ENCODE data around the gene MYMK.
A peak's percentile ranks its signal among the peaks of the same experiment; 100 is the strongest.

Gene MYMK

DNA sequence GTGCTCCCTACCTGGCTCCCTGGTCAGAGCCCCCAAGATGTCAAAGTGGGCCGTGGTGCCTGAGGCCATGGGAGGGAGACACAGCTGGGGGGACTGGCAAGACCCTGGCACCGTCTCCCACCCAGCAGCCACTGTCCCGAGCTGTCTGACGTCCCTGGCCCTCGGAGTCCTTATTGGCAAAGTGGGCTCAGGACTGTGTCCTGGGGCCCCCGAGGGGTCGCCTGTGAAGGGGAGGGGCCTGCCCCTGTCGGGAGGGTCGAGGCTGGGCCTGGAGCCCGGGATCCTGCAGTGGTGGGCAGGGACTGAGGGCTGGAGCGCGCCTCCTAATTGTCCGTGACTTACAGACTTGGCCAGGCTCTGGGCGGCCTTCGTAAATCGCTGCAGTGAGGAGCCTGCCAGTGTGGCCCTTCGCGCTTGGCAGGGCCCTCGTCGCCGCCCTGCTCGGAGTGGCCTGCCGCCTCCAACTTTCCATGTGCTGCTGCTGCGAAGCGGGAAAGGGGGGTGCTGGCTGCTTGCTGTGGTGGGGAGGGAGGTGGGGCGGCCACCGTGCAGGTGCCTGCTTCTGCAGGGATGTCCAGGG is 13.7 kb downstream of the MYMK start:
- TF ChIP-seq FOXP2 (optimal IDR thresholded peaks at IDR 0.05; ENCODE audit: control extremely low read depth, extremely low read length, insufficient read depth), result no peak
- TF ChIP-seq POLR2AphosphoS5 (IDR thresholded peaks at IDR 0.05; ENCODE audit: borderline replicate concordance, low read depth, low read length), result no peak
- TF ChIP-seq EZH2 (IDR thresholded peaks at IDR 0.05), result no peak
- no peaks in the 10 kb centered on the region for H3K9me3 ChIP-seq (ENCODE audit: low read depth, low read length)
- H3K36me3 ChIP-seq (ENCODE audit: insufficient read depth, low read length), result no peaks in the 10 kb centered on the region
- H3K9ac ChIP-seq (ENCODE audit: insufficient read length), result no peak overlapping the region
- no peak overlapping the region for H3K4me3 ChIP-seq
- H3K27ac ChIP-seq, result no peak overlapping the region
- DNase-seq (ENCODE audit: low read depth, low spot score), result no peak

GRCh38 chr9:133509179-133510083 is 15.3 kb downstream of the MYMK start:
- no peak for DNase-seq (ENCODE audit: low read depth, low spot score)
- H3K4me3 ChIP-seq, result peak overlapping the region; percentile 49

GRCh38 chr9:133508046-133508445 is 16.7 kb downstream of the MYMK start:
- H3K9ac ChIP-seq (ENCODE audit: insufficient read length), result no peak overlapping the region
- H3K4me3 ChIP-seq, result no peak overlapping the region
- DNase-seq (ENCODE audit: low read depth, low spot score), result no peak
- no peaks in the 10 kb centered on the region for H3K9me3 ChIP-seq (ENCODE audit: low read depth, low read length)
- no peak for TF ChIP-seq EZH2 (IDR thresholded peaks at IDR 0.05)
- TF ChIP-seq FOXP2 (optimal IDR thresholded peaks at IDR 0.05; ENCODE audit: control extremely low read depth, extremely low read length, insufficient read depth), result no peak
- TF ChIP-seq POLR2AphosphoS5 (IDR thresholded peaks at IDR 0.05; ENCODE audit: borderline replicate concordance, low read depth, low read length), result no peak
- H3K27ac ChIP-seq, result no peak overlapping the region
- no peaks in the 10 kb centered on the region for H3K36me3 ChIP-seq (ENCODE audit: insufficient read depth, low read length)

More at GRCh38 chr9:133509179-133510083, 15.3 kb downstream of the MYMK start:
- H3K9ac ChIP-seq (ENCODE audit: insufficient read length), result peak overlapping the region; percentile 53
- H3K27ac ChIP-seq, result peak overlapping the region; percentile 16; the same call in 1 of the 2 replicates
- H3K36me3 ChIP-seq (ENCODE audit: insufficient read depth, low read length), result no peaks in the 10 kb centered on the region
- H3K9me3 ChIP-seq (ENCODE audit: low read depth, low read length), result no peaks in the 10 kb centered on the region
- TF ChIP-seq EZH2 (IDR thresholded peaks at IDR 0.05), result no peak
- TF ChIP-seq FOXP2 (optimal IDR thresholded peaks at IDR 0.05; ENCODE audit: control extremely low read depth, extremely low read length, insufficient read depth), result no peak
- no peak for TF ChIP-seq POLR2AphosphoS5 (IDR thresholded peaks at IDR 0.05; ENCODE audit: borderline replicate concordance, low read depth, low read length)

DNA sequence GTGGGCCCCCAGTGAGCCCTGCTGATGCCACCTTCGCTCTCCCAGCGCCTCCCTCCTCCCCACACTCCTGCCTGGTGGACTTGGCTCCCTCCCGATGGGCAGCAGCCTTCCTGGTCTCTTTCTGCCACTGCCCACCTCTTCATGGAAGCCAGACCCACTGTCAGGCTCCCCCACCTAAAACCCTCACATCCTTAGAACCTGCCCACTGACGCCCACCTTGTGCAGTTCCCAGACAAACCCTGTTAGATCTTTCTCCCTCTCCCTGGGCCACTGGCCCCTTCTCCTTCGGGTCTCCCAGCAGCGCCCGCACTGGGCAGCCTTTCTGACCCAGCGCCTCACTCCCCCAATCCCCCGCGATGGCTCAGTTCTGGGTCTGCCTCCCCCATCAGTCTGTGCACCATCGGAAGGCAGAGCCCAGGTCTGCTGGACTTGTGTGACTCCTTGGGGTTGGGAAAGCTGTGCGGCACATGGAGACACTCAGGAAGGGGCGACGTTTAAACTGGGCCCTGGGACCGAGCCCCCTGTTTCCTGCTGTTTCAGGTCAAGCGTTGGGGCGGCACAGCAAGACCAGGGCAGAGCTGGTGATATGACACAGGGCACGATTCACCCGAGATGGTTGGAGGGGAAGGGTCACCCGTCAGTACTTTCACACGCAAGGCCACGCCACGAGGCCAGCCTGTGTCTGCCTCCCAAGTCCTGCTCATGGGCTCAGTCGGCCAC is 17.4 kb downstream of the MYMK start:
- no peak for DNase-seq (ENCODE audit: low read depth, low spot score)
- no peak overlapping the region for H3K27ac ChIP-seq
- H3K4me3 ChIP-seq, result no peak overlapping the region
- TF ChIP-seq FOXP2 (optimal IDR thresholded peaks at IDR 0.05; ENCODE audit: control extremely low read depth, extremely low read length, insufficient read depth), result no peak
- TF ChIP-seq POLR2AphosphoS5 (IDR thresholded peaks at IDR 0.05; ENCODE audit: borderline replicate concordance, low read depth, low read length), result no peak
- TF ChIP-seq EZH2 (IDR thresholded peaks at IDR 0.05), result no peak
- no peaks in the 10 kb centered on the region for H3K9me3 ChIP-seq (ENCODE audit: low read depth, low read length)
- H3K9ac ChIP-seq (ENCODE audit: insufficient read length), result no peak overlapping the region
- H3K36me3 ChIP-seq (ENCODE audit: insufficient read depth, low read length), result no peaks in the 10 kb centered on the region

GRCh38 chr9:133506653-133507038 is 18.1 kb downstream of the MYMK start:
- H3K9me3 ChIP-seq (ENCODE audit: low read depth, low read length), result no peaks in the 10 kb centered on the region
- DNase-seq (ENCODE audit: low read depth, low spot score), result no peak
- H3K36me3 ChIP-seq (ENCODE audit: insufficient read depth, low read length), result no peaks in the 10 kb centered on the region
- H3K27ac ChIP-seq, result no peak overlapping the region
- no peak overlapping the region for H3K9ac ChIP-seq (ENCODE audit: insufficient read length)
- H3K4me3 ChIP-seq, result no peak overlapping the region
- TF ChIP-seq FOXP2 (optimal IDR thresholded peaks at IDR 0.05; ENCODE audit: control extremely low read depth, extremely low read length, insufficient read depth) (no peak), EZH2 (IDR thresholded peaks at IDR 0.05) (no peak), POLR2AphosphoS5 (IDR thresholded peaks at IDR 0.05; ENCODE audit: borderline replicate concordance, low read depth, low read length) (no peak)

DNA sequence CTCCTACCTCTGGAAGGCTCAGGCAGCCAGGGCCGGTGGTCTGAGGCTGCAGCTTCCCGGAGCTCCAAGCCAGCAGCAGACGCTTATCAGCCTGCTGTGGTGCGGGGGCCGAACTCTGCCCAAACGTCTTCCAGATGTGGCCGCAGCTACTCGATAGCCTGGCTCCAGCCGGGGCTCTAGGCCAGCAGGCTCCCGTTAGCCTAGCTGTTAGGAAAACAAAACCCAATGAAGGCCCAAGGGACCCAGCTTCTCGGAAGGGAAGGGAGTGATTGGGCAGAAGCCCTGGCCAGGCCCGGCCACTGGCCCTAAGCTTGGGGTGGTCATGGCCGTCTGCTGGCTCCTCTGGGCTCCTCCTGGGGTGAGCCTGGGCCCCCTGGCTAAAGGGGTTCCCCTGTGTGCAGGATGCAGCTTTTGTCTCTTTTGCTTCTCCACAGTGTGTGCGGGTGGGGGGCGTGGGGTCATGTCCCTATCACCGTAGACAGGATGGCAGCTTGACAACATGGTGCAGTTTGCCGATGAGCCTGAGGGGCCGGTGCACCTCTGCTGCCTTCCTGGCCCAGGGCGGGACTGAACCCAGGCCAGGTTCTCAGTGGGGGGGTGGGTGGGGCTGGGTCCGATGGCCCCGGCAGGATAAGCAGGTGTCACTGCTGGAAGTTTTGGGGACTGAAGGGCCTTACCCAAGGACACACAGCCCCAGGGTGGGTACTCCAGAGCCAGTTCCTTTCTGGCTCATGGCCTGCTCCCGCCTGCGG is 18.7 kb downstream of the MYMK start:
- no peak overlapping the region for H3K9ac ChIP-seq (ENCODE audit: insufficient read length)
- no peak overlapping the region for H3K4me3 ChIP-seq
- H3K9me3 ChIP-seq (ENCODE audit: low read depth, low read length), result no peaks in the 10 kb centered on the region
- DNase-seq (ENCODE audit: low read depth, low spot score), result no peak
- H3K36me3 ChIP-seq (ENCODE audit: insufficient read depth, low read length), result no peaks in the 10 kb centered on the region
- no peak for TF ChIP-seq POLR2AphosphoS5 (IDR thresholded peaks at IDR 0.05; ENCODE audit: borderline replicate concordance, low read depth, low read length)
- no peak for TF ChIP-seq EZH2 (IDR thresholded peaks at IDR 0.05)
- TF ChIP-seq FOXP2 (optimal IDR thresholded peaks at IDR 0.05; ENCODE audit: control extremely low read depth, extremely low read length, insufficient read depth), result no peak
- no peak overlapping the region for H3K27ac ChIP-seq

DNA sequence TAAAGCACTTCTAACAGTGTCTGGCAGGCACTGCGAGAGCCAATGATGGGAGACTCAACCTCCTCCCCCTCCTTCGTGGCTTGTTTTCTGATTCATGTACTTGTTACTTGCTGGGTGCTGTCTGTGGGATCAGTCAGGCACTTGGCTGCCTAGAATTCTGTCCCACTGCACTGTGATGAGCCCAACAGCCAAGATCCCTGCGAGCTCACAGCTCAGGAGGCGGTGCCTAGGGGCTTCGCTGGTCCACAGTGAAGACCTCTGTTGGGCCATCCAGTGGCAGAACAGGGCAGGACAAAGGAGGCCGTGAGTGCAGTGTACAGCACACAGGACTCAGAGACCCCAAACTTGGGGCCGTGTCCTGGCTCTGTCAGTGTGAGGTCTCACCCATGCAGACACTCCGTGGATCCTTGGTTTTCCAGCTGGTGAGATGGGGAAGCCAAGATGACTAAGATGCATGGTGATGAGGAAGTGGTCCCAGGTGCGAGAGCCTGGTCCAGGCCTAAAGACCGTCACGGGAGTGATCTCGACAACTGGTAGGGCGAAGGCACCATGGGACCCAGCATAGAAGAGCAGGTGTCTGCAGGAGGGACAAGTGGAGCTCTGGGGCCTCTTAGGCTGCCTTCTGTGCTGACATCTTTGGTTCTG is 19.5 kb downstream of the MYMK start:
- H3K36me3 ChIP-seq (ENCODE audit: insufficient read depth, low read length), result no peaks in the 10 kb centered on the region
- DNase-seq (ENCODE audit: low read depth, low spot score), result no peak
- H3K4me3 ChIP-seq, result no peak overlapping the region
- H3K27ac ChIP-seq, result no peak overlapping the region
- no peaks in the 10 kb centered on the region for H3K9me3 ChIP-seq (ENCODE audit: low read depth, low read length)
- no peak for TF ChIP-seq FOXP2 (optimal IDR thresholded peaks at IDR 0.05; ENCODE audit: control extremely low read depth, extremely low read length, insufficient read depth)
- no peak for TF ChIP-seq EZH2 (IDR thresholded peaks at IDR 0.05)
- TF ChIP-seq POLR2AphosphoS5 (IDR thresholded peaks at IDR 0.05; ENCODE audit: borderline replicate concordance, low read depth, low read length), result no peak
- no peak overlapping the region for H3K9ac ChIP-seq (ENCODE audit: insufficient read length)

Measured in SK-N-MC (cell line).